WI38 (cell line): ENCODE measurements around the gene SLC26A11.
"Not testable (repeated sequence)": the region's sequence is repeated elsewhere in the genome, so short reads cannot be mapped to it uniquely, and the experiment has no call there.

ENCODE experiments used
- H3K4me3 ChIP-seq: 2 replicates; pipeline ENCODE4 v1.5.1; 2011; ENCODE audit warnings: low read depth, mild to moderate bottlenecking, control low read depth, low read length
- TF ChIP-seq, protein P1 (sequence below): IDR thresholded peaks from 2 replicates; pipeline ENCODE4 v1.5.1; 2012; ENCODE audit warnings: low read depth, mild to moderate bottlenecking, control low read depth, low read length

SLC26A11 gene

DNA sequence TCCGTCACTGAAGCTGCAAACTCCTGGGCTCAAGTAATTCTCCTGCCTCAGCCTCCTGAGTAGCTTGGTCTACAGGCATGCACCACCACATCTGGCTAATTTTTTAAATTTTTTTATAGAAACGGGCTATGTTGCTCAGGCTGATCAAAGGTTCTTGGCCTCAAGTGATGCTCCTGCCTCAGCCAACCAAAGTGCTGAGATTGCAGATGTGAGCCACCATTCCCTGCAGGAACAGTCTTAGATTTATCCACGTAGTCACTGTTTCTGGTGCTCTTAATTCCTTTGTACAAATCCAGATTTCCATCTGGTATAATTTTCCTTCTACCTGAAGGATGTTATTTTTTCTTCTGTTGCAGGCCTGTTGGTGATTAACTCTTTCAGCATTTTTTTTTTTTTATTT is 13.0 kb downstream of the SLC26A11 start:
- no peak overlapping the region for H3K4me3 ChIP-seq
- TF ChIP-seq, protein P1, sequence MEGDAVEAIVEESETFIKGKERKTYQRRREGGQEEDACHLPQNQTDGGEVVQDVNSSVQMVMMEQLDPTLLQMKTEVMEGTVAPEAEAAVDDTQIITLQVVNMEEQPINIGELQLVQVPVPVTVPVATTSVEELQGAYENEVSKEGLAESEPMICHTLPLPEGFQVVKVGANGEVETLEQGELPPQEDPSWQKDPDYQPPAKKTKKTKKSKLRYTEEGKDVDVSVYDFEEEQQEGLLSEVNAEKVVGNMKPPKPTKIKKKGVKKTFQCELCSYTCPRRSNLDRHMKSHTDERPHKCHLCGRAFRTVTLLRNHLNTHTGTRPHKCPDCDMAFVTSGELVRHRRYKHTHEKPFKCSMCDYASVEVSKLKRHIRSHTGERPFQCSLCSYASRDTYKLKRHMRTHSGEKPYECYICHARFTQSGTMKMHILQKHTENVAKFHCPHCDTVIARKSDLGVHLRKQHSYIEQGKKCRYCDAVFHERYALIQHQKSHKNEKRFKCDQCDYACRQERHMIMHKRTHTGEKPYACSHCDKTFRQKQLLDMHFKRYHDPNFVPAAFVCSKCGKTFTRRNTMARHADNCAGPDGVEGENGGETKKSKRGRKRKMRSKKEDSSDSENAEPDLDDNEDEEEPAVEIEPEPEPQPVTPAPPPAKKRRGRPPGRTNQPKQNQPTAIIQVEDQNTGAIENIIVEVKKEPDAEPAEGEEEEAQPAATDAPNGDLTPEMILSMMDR: no peak

DNA sequence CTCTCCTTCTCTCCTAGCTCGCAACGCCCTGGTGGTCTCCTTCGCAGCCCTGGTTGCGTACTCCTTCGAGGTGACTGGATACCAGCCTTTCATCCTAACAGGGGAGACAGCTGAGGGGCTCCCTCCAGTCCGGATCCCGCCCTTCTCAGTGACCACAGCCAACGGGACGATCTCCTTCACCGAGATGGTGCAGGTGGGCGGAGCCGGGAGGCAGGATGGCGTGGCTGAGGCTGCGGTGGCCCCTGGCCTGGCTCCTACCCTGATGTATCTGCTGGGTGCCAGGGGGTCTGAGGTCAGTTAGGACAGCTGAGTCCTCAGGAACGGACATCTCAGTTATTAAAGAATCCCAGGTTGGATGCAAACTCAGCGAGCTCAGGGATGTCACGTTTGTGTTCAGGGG is 16.7 kb downstream of the SLC26A11 start:
- TF ChIP-seq, protein P1: no peak
- H3K4me3 ChIP-seq: no peak overlapping the region

DNA sequence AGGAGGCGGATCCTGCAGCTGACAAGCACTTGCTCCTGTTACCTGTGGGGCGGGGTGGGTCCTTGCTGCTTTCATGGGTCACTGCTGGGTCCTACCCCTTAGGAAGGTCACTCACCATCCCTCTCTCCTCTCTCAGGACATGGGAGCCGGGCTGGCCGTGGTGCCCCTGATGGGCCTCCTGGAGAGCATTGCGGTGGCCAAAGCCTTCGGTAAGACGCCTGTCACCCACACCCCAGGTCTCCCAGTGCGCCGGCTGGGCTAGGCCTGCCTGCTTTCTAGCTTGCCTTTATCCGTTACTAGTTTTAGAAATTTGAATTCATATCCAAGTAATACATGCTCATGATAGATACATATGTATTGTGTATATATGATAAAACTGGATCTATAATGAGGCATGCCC is 17.2 kb downstream of the SLC26A11 start:
- TF ChIP-seq, protein P1: no peak
- H3K4me3 ChIP-seq: no peak overlapping the region

DNA sequence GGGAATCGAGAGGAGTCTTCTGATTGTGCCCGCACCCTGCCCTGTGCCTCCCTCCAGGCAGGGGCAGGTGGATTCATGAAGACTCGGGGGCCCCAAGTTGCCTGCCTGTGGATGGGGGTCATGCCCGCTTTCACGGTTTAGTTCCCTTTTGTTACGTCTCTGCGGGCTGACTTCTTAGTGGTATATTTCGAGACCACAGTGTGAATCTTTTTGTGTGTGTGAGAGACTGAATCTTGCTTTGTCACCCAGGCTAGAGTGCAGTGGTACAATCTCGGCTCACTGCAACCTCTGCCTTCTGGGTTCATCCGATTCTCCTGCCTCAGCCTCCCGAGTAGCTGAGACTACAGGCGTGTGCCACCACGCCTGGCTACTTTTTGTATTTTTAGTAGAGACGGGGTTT is 22.3 kb downstream of the SLC26A11 start:
- H3K4me3 ChIP-seq: no peak overlapping the region
- TF ChIP-seq, protein P1: no peak

DNA sequence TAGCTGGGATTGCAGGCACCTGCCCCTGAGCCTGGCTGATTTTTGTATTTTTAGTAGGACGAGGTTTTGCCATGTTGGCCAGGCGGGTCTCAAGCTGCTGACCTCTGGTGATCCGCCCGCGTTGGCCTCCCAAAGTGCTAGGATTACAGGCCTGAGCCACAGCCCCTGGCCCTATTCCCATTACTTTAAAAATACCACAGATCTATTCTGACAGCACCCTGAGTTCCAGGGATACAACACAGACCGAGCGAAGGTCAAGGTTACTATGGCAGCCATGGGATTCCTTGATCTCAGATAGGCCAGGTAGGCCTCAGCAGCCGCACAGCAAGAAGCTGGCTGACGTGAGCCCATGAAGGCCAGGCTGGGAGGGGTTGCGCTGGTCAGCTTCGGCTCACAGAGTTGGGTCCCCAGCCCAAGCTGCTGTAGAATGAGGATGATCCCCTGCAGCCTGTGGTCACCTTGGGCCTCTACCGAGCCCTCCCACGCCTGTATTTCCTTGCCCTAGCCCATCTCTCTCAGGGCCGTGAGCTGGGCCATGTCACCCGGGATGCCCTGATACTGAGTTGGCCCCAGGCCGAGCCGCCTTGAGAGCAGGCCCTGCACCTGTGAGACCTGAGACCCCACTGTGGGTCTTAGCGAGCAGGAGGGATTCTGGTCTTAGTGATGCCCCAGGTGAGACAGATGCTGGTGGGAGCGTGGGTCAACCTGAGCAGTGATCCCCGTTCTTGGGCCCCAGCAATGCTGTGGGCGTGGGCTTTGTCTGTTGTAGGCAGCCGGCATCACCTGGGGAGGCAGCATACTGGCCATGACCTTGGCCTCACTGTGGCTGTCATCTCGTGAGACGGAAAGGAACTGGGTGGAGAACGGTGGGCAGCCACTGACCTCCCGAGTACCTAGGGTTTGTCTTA is 23.6 kb downstream of the SLC26A11 start:
- H3K4me3 ChIP-seq: no peak overlapping the region
- TF ChIP-seq, protein P1: no peak

DNA sequence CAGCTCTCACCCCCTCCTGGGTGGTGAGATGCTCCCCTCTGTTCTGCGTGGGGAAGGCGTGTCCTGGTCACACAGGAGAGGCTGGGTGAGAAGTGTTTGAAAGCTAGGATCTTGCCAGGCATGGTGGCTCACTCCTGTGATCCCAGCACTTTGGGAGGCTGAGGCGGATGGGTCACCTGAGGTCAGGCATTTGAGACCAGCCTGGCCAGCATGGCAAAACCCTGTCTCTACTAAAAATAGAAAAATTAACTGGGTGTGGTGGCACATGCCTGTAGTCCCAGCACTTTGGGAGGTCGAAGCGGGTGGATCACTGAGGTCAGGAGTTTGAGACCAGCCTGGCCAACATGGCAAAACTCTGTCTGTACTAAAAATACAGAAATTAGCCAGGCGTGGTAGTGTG is 24.2 kb downstream of the SLC26A11 start:
- H3K4me3 ChIP-seq: not testable (repeated sequence)

DNA sequence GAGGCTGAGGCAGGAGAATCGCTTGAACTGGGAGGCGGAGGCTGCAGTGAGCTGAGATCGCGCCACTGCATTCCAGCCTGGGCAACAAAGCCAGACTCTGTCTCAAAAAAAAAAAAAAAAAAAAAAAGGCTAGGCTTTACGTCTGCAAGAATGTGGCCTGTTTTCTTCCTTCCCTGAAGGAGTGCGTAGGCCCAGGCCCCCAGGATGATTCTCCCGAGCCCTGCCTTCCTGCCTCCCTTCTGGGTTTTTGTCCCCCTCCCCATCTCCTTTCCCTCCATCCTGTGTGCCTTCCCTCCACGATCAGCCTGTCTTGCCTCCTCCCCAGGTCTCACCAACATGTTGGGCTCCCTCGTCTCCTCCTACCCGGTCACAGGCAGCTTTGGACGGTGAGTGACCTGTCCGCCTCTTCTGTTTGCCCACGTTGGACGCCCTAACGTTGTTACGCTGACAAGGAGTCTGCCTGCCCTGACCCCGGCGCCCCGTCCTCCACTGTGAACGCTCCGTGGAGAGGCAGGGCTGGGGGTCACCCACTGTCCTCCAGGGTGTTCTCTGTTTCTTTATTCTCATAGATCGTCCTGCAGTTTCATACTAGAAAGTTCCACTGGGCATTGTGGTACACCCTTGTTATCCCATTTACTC is 24.8 kb downstream of the SLC26A11 start:
- no peak overlapping the region for H3K4me3 ChIP-seq
- TF ChIP-seq, protein P1: no peak
